Activated CD4-positive, alpha-beta T cell treated with anti-CD3 and anti-CD28 coated beads, Interleukin-2, amount 50 U/mL, for 24 hours (primary cell): ENCODE measurements around the gene ATOX1.
"Not testable (repeated sequence)": the region's sequence is repeated elsewhere in the genome, so short reads cannot be mapped to it uniquely, and the experiment has no call there.

Experiments used
- DNase-seq, 2 donors: peaks; one replicate each; pipeline ENCODE4 v3.0.0-alpha.2; 2020; ENCODE audit warnings: low read depth in 1 of 2, low spot score in 1 of 2

The ATOX1 gene, protein sequence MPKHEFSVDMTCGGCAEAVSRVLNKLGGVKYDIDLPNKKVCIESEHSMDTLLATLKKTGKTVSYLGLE

DNA sequence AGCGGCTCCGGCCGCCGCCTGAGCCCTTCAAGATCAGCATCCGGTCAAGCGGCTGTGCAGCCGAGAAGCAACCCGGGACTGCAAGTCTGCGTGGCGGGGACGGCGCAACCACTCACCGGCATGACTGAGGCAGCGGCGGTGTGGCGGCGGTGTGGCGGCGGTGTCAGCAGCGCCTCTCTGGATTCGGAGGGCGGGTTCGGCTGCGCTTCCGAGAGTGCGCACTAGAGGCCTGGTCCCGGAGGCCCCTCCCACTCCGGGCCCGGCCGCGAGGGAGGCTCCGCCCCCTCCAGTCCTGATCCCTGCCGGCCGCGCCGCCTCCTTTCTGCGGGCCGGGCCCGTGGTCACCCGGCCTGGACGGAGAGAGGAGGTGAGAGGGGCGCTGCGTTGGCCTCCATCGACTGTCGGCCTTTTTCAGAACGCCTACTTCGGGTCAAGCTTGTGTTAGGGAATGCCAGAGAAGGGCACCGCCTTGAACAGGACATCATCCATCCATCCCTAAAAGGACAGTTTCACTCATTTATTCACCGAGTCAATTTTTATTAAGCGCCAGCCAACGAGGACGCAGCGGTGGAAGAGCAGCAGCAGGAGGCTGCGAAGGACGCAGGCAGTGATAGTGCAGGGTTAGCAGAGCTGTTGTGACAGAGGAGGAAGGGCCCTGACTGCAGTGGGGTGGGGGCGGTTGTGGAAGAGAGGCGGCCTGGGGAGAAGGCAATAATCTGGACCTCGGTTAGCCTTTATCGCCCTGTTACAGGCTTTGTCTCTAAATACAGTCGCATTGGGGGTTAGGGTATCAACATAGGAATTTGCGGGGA is at the start of gene ATOX1:
Gene ATOX1, minus strand, starts transcription at position 202 of the 812 bp plus-strand sequence. Its CDS starts 80 bp downstream, at position 122.
- DNase-seq, result peak; percentile 80 to 84

DNA sequence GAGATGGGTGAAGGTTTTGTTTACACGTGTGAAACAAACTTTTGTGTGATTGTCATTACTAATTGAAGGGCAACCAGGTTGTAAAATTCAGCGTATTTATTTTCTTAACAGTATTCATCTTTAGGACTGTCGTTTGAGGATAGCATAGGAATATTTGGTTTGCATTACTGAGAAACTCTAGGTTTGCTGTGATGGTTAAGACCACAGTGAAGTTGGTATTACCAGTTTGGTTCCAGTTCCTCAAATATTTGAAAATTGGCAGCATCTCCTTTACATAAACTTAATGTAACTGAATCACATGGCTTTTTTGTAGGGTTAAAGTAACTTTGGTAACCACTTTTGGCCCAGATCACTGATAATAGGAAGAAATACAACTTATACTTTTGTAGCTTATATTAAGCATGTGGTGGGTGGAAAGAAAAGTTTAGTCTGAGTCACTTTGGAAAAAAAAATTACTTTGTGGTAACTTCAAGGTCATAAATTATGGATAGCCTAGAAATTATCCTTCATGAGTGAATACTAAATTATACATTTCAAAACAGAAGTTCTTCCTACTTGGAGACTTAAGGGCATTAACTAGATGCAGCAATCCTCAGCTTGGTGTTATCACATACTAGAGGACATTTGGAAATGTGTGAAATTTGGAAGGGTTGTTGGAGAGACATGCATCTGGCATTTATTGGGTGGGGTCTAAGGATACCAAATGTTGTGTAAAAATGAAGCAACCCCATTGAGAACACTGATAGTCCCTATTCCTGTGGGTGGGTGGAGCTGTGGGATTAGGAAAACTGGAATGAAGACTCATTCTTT is 47.2 kb upstream of the ATOX1 start:
- no peak for DNase-seq

DNA sequence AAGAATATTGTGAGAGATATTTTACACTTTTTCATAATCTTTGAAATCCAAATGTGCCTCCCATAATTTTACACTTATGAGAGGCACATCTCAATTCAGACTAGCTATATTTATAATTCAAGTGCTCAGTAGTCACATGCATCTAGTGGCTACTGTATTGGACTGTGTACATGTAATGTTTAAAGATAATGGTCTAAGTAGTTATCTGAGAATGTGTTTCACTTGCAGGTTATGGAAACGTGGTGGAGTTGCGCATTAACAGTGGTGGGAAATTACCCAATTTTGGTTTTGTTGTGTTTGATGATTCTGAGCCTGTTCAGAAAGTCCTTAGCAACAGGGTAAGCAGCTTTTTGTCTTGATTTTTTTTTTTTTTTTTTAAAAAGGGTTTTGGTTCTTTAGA is 42.1 kb upstream of the ATOX1 start:
- DNase-seq, result no peak

DNA sequence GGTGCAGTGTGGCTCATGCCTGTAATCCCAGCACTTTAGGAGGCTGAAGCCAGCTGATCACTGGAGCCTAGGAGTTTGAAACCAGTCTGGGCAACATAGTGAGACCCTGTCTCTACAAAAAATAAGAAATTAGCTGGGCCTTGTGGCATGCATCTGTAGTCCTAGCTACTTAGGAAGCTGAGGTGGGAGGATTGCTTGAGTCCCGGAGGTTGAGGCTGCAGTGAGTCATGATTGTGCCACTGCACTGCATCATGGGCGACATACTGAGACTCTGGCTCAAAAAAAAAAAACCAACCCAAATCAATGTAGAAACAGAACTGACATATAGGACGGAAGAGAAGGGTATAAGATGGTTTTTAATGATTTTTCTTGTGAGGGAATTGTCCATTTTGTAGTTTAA is 41.0 kb upstream of the ATOX1 start:
- DNase-seq, result no peak

- no peak for DNase-seq
These were observed 40.2 kb upstream of the ATOX1 start for GRCh38 chr5:151798674-151799073.

DNA sequence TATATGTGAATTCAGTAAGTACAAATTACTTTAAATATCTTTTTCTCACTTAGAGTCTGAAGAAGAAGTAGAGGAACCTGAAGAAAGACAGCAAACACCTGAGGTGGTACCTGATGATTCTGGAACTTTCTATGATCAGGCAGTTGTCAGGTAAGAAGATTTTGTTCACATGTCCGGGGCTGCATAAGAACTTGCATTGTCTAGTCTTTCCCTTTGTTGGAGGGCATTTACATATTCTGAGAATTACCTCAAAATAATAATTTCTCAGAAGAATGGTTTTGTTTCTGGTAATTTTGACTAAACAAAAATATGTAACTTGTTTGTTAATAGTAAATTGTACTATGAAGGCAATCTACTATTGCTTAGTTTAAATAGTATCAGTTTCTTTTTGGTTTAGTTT is 37.0 kb upstream of the ATOX1 start:
- no peak for DNase-seq

DNA sequence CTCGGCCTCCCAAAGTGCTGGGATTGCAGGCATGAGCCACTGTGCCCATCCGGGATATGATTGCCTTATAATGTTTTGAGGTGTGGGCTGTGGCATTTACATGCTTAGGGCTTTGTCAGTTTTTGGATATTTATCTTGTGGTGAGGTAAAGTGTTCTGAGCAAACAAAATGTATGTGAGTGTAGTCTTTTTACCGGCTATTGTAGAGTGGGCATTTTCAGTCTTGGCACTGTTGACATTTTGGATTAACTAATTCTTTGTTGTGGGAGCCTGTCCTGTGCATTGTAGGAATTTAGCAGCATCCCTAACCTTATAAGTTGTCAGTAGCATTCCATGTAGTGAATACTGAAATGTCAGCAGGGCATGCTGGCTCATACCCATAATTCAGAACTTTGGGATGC is 34.9 kb upstream of the ATOX1 start:
- no peak for DNase-seq

GRCh38 chr5:151787817-151788216 is 29.4 kb upstream of the ATOX1 start:
- no peak for DNase-seq

DNA sequence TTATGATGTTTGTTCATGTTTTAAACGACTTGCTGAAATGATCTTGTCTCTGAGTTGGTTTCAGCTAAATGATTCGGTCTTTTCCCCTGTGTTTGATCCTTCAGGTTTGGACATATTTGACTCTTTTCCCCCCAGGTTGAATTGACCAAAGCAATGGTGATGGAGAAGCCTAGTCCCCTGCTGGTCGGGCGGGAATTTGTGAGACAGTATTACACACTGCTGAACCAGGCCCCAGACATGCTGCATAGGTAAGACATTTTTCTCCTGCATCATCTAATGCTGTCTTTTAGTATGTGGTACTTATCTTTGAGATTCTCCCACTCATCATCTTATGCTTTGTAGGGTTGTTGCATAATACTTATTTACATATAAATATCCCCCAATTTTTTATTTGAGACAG is 28.0 kb upstream of the ATOX1 start:
- no peak for DNase-seq

DNA sequence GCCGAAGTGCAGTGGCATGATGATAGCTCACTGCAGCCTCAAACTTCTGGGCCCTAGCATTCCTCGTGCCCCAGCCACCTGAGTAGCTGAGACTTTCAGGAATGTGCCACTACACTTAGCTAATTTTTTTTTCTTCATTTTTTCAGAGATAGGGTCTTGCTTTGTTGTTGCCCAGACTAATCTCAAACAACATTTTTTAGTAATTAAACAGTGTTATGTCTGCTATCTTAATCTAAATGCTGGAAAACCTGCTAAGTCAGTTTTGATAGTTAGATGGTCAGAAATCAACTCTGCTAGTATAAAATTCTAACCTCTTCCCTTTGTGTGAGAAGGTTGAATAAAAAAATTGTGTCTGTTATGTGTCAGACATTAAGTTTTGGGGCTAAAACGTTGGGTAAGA is 25.7 kb upstream of the ATOX1 start:
- no peak for DNase-seq

DNA sequence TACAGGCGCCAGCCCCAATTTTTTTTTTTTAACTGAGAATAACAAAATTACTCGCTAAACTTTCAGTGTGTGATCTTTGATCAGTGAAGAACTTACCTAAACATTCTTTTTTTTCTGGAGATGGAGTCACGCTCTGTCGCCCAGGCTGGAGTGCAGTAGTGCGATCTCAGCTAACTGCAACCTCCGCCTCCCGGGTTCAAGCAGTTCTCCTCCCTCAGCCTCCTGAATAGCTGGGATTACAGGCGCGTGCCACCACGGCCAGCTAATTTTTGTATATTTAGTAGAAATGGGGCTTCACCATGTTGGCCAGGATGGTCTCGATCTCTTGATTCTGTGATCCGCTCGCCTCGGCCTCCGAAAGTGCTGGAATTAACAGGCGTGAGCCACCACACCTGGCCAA is 25.2 kb upstream of the ATOX1 start:
- not testable (repeated sequence) for DNase-seq

GRCh38 chr5:151781201-151781600 is 22.8 kb upstream of the ATOX1 start:
- no peak for DNase-seq

- no peak for DNase-seq
These were observed 21.9 kb upstream of the ATOX1 start for GRCh38 chr5:151780348-151780747.

- no peak for DNase-seq
These were observed 21.2 kb upstream of the ATOX1 start for GRCh38 chr5:151779531-151780125.

- DNase-seq, result no peak
These were observed 16.7 kb upstream of the ATOX1 start for GRCh38 chr5:151775025-151775606.

- no peak for DNase-seq
These were observed 15.5 kb upstream of the ATOX1 start for GRCh38 chr5:151773951-151774350.

- DNase-seq, result no peak
These were observed 14.6 kb upstream of the ATOX1 start for GRCh38 chr5:151772846-151773561.

DNA sequence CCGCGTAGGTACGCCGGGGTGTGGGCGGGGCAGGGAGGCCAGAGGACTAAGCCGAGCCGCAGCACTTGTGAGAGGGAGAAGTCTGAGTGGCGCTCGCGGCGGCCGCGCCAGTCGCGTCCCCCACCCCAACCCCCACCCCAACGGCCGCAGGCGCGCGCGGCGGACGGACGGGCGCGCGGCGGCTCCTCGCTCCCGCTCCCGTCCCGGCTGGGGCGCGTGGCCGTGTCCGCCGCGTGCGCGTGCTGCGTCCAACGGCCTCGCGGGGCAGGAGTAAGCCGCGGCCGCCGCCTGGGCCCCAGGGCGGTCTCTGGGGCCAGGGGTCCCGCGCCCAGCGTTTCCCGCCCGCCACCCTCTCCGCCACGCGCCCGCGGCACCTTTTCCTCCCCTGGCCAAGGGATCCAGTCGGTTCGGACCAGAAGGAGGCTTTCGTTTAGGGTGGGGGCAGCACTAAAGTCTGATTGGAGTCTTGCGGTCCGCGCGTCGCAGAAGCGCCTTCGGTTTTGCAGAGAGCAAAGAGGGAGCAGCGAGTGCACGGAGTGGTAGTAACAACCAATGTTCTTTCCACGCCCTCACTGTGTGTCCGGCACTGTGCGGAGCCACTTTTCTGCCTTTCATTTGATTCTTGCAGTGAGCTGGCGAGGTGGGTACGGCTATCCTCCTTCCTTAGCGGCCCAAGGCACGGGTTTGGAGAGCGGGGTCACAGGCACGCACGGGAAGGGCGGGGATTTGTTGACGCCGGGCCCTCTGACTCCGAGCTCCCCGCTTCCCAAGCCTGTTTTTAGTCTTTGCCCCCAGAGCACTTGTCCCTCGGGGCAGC is 13.8 kb upstream of the ATOX1 start:
- peak in 1 of 2 donors; percentile 28 for DNase-seq

- DNase-seq, result peak; percentile 91 to 100
These were observed 13.0 kb upstream of the ATOX1 start, which contains the start of gene G3BP1 for GRCh38 chr5:151771259-151772028. TSS of gene G3BP1 (plus strand) at chr5:151771954. CDS start at chr5:151786621, 14,667 bp downstream.
